Tibial artery (tissue), 4 donors: ENCODE data around the gene CDH24.

Source experiments
- DNase-seq, 2 donors: peaks; one replicate each; pipeline ENCODE4 v3.0.0-alpha.2; 2019
- H3K27ac ChIP-seq, 2 donors: fragments of 200-600 bp; sonication (generic) in 1 of 2; 1 replicate in 1 of 2; 2 replicates in 1 of 2; pipeline ENCODE4 v1.5.1; 2018 to 2019; ENCODE audit warnings: mild to moderate bottlenecking in 1 of 2
- H3K27me3 ChIP-seq, 2 donors: fragments of 200-600 bp; sonication (generic) in 1 of 2; one replicate each; pipeline versions ENCODE4 v1.5.1 to v1.6.0; 2016 to 2019
- H3K36me3 ChIP-seq, 3 donors: fragments of 200-600 bp; sonication (generic) in 2 of 3; one replicate each; pipeline ENCODE4 v1.5.1; 2016 to 2019; ENCODE audit warnings: mild to moderate bottlenecking in 2 of 3
- H3K4me1 ChIP-seq, 4 donors: fragments of 200-600 bp; sonication (generic) in 2 of 4; 1 replicate in 3 of 4; 2 replicates in 1 of 4; pipeline ENCODE4 v1.5.1; 2016 to 2019
- H3K4me3 ChIP-seq, 2 donors: fragments of 200-600 bp; sonication (generic) in 1 of 2; 1 replicate in 1 of 2; 2 replicates in 1 of 2; pipeline ENCODE4 v1.5.1; 2018 to 2019; ENCODE audit warnings: mild to moderate bottlenecking in 2 of 2
- H3K9me3 ChIP-seq, 3 donors: fragments of 200-600 bp; sonication (generic) in 1 of 3; one replicate each; pipeline ENCODE4 v1.5.1; 2016 to 2019
- intact Hi-C: fragments of 100-400 bp; cut with DNase I; formaldehyde crosslinking; loops from one replicate; pipeline ENCODE4 v1.15.0; 2023; ENCODE audit warnings: low total_unique reads
- TF ChIP-seq, protein P1 (sequence below), 2 experiments: fragments of 200-600 bp in 1 of 2; fragments of 450-650 bp in 1 of 2; IDR thresholded peaks; one replicate each; pipeline ENCODE4 v1.5.1; 2017 to 2019; ENCODE audit warnings: antibody characterized with exemption in 2 of 2, mild to moderate bottlenecking in 1 of 2, moderate library complexity in 1 of 2

CDH24 gene

DNA sequence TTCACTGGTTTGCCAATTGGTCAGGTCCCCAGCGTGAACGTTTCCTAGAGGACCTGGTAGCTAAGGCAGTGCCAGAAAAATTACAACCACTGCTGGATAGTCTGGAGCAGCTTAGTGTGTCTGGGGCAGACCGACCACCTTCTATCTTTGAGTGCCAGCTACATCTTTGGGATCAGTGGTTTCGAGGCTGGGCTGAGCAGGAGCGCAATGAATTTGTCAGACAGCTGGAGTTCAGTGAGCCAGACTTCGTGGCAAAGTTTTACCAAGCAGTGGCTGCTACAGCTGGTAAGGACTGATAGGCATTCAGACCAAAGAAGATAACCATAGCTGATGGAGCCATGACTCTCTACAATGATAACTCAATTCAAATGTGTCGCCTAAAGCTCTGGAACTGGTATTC lies 40.5 kb upstream of the CDH24 start:
- Histone ChIP-seq H3K27ac (no peak overlapping the region), H3K4me1 (peaks cover 0 to 31% (median 24%) of the 10 kb centered on the region in 4 donors), H3K4me3 (no peak overlapping the region), H3K9me3 (no peaks in the 10 kb centered on the region), H3K27me3 (no peaks in the 10 kb centered on the region), H3K36me3 (peaks cover 22 to 23% (median 22%) of the 10 kb centered on the region in 3 donors)
- intact Hi-C loops, result no loop called here
- no peak for DNase-seq
- TF ChIP-seq, protein P1, sequence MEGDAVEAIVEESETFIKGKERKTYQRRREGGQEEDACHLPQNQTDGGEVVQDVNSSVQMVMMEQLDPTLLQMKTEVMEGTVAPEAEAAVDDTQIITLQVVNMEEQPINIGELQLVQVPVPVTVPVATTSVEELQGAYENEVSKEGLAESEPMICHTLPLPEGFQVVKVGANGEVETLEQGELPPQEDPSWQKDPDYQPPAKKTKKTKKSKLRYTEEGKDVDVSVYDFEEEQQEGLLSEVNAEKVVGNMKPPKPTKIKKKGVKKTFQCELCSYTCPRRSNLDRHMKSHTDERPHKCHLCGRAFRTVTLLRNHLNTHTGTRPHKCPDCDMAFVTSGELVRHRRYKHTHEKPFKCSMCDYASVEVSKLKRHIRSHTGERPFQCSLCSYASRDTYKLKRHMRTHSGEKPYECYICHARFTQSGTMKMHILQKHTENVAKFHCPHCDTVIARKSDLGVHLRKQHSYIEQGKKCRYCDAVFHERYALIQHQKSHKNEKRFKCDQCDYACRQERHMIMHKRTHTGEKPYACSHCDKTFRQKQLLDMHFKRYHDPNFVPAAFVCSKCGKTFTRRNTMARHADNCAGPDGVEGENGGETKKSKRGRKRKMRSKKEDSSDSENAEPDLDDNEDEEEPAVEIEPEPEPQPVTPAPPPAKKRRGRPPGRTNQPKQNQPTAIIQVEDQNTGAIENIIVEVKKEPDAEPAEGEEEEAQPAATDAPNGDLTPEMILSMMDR (IDR thresholded peaks at IDR 0.05), result no peak

DNA sequence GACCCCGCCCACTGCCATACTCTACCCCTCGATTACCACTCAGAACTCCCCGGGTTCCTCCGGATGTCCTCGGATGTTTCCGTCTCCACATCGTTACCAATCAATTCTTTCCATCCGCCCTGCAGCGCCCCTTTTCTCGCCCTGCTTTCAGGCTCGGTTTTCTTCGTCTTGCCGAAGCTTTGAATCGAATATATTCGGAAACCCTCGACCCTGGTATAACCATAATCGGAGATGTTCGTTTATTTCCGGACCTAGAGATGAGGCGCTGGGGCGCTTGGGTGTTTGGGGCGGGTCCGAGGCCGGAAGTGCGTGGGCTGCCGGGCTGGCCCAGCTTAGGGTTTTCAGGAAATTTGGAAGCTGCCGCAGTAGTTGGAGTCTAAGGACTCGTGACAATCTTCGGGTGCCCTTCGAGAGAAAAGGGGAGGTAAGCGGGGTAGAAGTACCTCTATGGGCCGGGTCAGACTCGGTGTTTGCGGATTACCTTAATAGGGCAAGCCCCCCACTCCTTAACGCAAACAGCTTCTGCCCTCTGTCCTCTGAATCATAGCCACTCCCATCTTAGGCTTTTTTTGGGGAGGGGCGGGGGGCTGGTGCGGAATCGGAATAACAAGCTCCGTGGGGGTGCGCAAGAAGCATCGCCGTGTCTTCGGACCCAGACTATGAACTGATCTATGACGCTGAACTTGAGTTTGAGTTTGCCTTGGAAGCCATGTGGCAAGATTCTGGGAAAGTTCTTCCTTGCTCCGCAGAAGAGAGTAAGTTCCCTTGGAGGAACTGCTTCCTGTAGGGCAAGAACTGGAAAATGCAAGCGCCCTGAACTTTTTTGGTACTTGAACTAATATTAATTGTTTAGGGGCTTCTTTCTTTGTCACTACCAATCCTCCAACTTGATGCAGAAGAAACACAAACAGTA lies 38.1 kb upstream of the CDH24 start, which contains the start of gene C14orf119:
Gene C14orf119, plus strand, starts transcription at position 310 of the 913 bp plus-strand sequence. CDS start 2,154 bp downstream, outside the sequence.
- H3K9me3 ChIP-seq, result no peaks in the 10 kb centered on the region
- intact Hi-C loops, result no loop called here
- H3K4me1 ChIP-seq, result peaks cover 0 to 42% (median 26%) of the 10 kb centered on the region in 4 donors
- H3K27ac ChIP-seq, result peak within 1 kb of the TSS; percentile 94 to 99
- peak within 1 kb of the TSS; percentile 73 to 95 for H3K4me3 ChIP-seq
- DNase-seq, result peak; percentile 100
- no peaks in the 10 kb centered on the region for H3K27me3 ChIP-seq
- H3K36me3 ChIP-seq, result peaks cover 32 to 41% (median 34%) of the 10 kb centered on the region in 3 donors
- TF ChIP-seq, protein P1 (IDR thresholded peaks at IDR 0.05), result no peak

DNA sequence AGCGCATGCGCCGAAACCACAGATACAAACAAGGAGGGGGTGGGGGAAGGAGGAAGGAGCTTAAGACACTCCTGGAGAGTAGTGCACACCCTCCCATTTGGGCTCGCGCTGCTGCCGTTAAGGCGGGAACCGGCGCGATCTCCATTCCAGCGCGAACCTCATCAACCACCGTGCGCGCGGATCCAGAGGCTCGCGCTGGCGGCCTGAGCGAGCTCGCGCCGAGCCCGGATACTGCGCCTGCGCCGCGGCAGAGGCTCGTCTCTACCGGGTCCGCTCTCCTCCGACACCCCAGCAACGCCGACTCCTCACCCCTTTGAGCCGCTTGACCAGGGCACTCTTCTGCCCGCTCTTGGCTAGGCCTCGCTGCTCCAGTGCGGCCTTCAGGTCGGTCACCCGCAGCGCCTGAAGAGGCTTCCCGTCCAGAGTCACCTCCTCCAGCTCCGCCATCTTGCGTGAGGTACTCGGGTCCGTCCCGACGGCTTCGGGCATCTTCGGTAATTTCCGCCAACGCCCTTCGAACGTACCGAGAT lies 37.4 kb upstream of the CDH24 start, which contains the start of gene ACIN1:
Gene ACIN1, minus strand, starts transcription at position 471 of the 530 bp plus-strand sequence. Its CDS starts 24 bp downstream, at position 447.
- DNase-seq, result peak in 1 of 2 donors; percentile 70
- TF ChIP-seq, protein P1 (IDR thresholded peaks at IDR 0.05), result no peak
- Histone ChIP-seq H3K9me3 (no peaks in the 10 kb centered on the region), H3K27ac (peak within 1 kb of the TSS; percentile 94 to 99), H3K27me3 (no peaks in the 10 kb centered on the region), H3K36me3 (peaks cover 39 to 48% (median 41%) of the 10 kb centered on the region in 3 donors), H3K4me1 (peaks cover 0 to 42% (median 26%) of the 10 kb centered on the region in 4 donors), H3K4me3 (peak within 1 kb of the TSS; percentile 73 to 95)
- intact Hi-C loops, result no loop called here

DNA sequence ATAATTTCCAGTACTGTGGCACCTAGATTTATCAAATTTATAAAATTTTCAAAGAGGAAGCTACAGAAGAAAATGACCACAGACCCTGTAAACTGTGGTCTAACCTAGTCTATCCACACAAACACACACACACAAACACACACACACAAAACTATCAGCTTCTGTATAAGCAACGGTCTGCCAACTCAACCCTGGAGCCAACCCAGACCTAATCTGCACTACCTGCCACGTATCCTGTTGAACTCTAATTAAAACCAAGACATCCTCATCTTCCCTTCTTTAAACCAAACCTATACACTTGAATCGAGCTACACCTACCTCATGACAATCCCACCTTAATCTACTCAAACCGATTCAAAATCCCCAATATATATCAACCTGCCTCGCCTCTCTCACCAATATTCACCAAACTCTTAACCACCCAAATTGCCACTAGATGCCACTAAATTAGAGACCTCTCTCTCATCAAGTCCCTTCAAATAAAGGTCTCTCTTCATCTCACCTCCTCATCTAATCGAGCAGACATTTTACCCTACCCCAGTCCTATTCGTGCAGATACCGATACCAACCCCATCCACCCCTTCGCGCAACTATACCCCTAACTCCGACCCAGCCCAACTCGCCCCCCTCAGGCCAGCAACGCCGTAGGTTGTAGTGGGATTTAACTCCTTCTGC lies 36.8 kb upstream of the CDH24 start:
- no peaks in the 10 kb centered on the region for H3K27me3 ChIP-seq
- H3K36me3 ChIP-seq, result peaks cover 40 to 50% (median 43%) of the 10 kb centered on the region in 3 donors
- H3K27ac ChIP-seq, result peak overlapping the region; percentile 94 to 99
- TF ChIP-seq, protein P1 (IDR thresholded peaks at IDR 0.05), result no peak
- intact Hi-C loops, result no loop called here
- peak overlapping the region; percentile 73 to 95 for H3K4me3 ChIP-seq
- H3K9me3 ChIP-seq, result no peaks in the 10 kb centered on the region
- DNase-seq, result no peak
- peaks cover 0 to 42% (median 26%) of the 10 kb centered on the region in 4 donors for H3K4me1 ChIP-seq

DNA sequence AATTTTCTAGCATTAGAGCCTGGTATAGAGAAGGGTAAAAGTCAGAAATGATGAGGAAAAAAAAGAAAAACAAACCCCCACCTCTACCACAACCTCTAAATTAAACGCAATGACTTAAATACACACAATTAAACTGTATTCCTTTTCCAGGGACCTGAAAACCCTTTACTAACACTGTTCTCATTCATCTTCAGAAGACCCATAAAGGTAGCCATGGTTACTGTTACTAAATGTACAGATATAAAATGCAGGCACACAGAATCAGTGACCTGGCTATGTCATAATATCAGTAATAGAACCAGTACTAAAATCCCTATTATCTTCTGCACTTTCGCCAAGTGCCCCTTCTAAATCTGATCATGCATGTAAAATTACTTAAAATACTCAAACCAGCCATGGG lies 36.2 kb upstream of the CDH24 start:
- DNase-seq, result no peak
- intact Hi-C loops, result no loop called here
- Histone ChIP-seq H3K27me3 (no peaks in the 10 kb centered on the region), H3K4me3 (peak overlapping the region; percentile 73 to 95), H3K27ac (peak overlapping the region in 1 of 2 donors; percentile 94), H3K36me3 (peaks cover 40 to 50% (median 43%) of the 10 kb centered on the region in 3 donors), H3K9me3 (no peaks in the 10 kb centered on the region), H3K4me1 (peaks cover 0 to 42% (median 26%) of the 10 kb centered on the region in 4 donors)
- TF ChIP-seq, protein P1 (IDR thresholded peaks at IDR 0.05), result no peak
